VCaP (cell line): ENCODE data around the gene BICC1.

Experiments
- H3K27ac ChIP-seq: fragments of 450-650 bp; 2 replicates; pipeline ENCODE4 v1.5.1; 2017
- TF ChIP-seq, protein P1 (sequence below): fragments of 450-650 bp; conservative IDR thresholded peaks from 2 replicates; pipeline ENCODE4 v1.5.1; 2017; ENCODE audit warnings: mild to moderate bottlenecking, moderate library complexity

The BICC1 gene

DNA sequence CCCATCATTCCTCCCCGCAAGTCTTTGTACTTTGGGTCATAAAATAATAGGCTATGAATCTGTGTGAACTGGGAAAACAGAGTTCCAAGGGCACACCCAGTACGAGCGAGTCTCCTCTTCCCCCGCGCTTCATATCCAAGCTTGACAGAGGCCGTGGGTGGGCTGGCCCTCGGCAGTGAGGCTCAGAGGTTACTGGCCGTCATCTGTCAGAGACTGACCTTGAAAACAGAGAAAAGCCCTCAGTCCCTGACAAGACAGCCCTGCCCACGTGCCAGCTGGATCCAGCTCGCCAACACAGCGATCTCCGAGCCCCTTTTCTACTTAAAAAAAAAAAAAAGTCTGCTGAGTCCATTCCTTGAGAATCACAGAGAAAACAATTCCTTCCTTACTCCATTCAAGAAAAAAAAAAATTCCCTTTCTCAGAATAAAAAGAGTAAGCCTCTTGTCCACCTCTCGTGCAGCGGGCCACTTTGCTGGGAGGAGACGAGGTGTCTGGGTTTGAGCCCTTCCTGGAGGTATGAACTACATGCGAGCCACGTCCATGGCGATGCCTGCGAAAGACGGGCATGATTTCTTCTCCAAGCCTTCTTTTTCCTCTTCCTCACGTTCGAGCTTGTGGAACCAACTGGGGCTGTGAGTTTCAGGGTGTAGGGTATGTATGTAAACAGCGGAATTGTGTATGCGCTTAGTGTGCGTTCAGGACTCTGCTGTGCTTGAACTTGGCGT lies 744 bp upstream of the BICC1 start:
- TF ChIP-seq, protein P1, sequence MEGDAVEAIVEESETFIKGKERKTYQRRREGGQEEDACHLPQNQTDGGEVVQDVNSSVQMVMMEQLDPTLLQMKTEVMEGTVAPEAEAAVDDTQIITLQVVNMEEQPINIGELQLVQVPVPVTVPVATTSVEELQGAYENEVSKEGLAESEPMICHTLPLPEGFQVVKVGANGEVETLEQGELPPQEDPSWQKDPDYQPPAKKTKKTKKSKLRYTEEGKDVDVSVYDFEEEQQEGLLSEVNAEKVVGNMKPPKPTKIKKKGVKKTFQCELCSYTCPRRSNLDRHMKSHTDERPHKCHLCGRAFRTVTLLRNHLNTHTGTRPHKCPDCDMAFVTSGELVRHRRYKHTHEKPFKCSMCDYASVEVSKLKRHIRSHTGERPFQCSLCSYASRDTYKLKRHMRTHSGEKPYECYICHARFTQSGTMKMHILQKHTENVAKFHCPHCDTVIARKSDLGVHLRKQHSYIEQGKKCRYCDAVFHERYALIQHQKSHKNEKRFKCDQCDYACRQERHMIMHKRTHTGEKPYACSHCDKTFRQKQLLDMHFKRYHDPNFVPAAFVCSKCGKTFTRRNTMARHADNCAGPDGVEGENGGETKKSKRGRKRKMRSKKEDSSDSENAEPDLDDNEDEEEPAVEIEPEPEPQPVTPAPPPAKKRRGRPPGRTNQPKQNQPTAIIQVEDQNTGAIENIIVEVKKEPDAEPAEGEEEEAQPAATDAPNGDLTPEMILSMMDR, result no peak
- H3K27ac ChIP-seq, result peak overlapping the region; percentile 90

GRCh38 chr10:58513188-58514110 lies 777 bp downstream of the BICC1 start:
- TF ChIP-seq, protein P1, result no peak
- peak overlapping the region; percentile 90 for H3K27ac ChIP-seq

GRCh38 chr10:58514111-58514770 lies 1.6 kb downstream of the BICC1 start:
- TF ChIP-seq, protein P1, result no peak
- peak overlapping the region; percentile 90 for H3K27ac ChIP-seq

- H3K27ac ChIP-seq, result no peak overlapping the region
- TF ChIP-seq, protein P1, result no peak
These were observed 2.7 kb downstream of the BICC1 start for GRCh38 chr10:58515291-58515941.

DNA sequence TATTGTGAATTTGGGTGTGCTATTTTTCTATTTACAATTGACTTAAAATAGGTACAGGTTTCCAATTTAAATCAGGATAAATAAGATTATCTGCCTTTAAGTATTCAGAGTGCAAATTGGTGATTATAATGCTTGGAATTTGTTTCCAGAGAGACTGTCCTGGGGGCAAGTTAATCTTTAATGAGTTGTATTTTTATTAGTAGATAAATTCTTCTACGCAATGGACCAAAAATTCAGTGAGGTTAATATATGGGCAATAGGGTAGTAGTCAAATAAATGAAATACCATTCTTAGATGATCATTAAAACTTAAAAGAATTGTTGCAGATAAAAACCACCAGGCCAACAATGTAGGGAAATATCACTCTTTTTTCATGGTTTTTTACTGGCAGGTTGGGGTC lies 3.4 kb downstream of the BICC1 start:
- TF ChIP-seq, protein P1, result no peak
- no peak overlapping the region for H3K27ac ChIP-seq

DNA sequence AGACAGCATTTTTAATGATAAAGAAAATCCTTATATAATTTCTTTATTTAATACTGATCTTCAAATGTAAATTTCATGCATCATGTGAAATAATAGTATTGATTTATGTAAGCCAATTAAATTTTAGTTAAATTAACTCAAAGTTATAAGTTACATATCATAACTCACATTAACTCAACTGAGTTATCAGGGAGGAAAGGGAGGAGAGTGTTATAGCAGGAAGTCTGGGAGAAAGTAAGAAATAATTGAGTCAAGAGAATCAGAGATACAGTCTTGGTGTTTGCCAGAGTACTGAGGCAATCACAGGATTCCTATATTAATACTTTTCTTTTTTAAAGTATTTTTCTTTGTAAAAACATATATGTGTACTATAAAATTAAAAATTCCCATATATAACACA lies 4.0 kb downstream of the BICC1 start:
- peak overlapping the region; percentile 57 for H3K27ac ChIP-seq
- TF ChIP-seq, protein P1, result no peak
